Loucy (cell line): ENCODE measurements around the gene IGFBP6.

Experiments used
- EZH2phosphoT487 ChIP-seq: fragments of 200-600 bp; IDR thresholded peaks from 2 replicates; pipeline ENCODE4 v1.6.1; 2018; ENCODE audit warnings: antibody characterized with exemption, mild to moderate bottlenecking, moderate library complexity, borderline replicate concordance
- TF ChIP-seq, protein P1 (sequence below): fragments of 200-600 bp; sonication (generic); conservative IDR thresholded peaks from 2 replicates; pipeline ENCODE4 v1.5.1; 2014; ENCODE audit warnings: mild to moderate bottlenecking, antibody characterized with exemption, low read length

GRCh38 chr12:53052419-53053217 lies 44.8 kb upstream of the IGFBP6 start:
- TF ChIP-seq, protein P1, sequence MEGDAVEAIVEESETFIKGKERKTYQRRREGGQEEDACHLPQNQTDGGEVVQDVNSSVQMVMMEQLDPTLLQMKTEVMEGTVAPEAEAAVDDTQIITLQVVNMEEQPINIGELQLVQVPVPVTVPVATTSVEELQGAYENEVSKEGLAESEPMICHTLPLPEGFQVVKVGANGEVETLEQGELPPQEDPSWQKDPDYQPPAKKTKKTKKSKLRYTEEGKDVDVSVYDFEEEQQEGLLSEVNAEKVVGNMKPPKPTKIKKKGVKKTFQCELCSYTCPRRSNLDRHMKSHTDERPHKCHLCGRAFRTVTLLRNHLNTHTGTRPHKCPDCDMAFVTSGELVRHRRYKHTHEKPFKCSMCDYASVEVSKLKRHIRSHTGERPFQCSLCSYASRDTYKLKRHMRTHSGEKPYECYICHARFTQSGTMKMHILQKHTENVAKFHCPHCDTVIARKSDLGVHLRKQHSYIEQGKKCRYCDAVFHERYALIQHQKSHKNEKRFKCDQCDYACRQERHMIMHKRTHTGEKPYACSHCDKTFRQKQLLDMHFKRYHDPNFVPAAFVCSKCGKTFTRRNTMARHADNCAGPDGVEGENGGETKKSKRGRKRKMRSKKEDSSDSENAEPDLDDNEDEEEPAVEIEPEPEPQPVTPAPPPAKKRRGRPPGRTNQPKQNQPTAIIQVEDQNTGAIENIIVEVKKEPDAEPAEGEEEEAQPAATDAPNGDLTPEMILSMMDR, result no peak
- TF ChIP-seq EZH2phosphoT487, result no peak
